H9 (cell line): ENCODE measurements around the gene BCAS3. TPM values are rescaled to one million over a fixed set of nuclear protein-coding genes. Genes with fewer than 3 reads are reported as not detected.

ENCODE experiments used
- DNase-seq: peaks from one replicate; pipeline ENCODE4 v3.0.0-alpha.2; 2017
- H2AFZ ChIP-seq: one replicate; pipeline ENCODE4 v1.6.1; 2013; ENCODE audit warnings: mild to moderate bottlenecking, low read length, control low read depth, moderate library complexity
- H2AK5ac ChIP-seq: 2 replicates; pipeline ENCODE4 v1.6.1; 2013; ENCODE audit warnings: low read length, control low read depth, mixed read lengths; ENCODE audit not compliant: insufficient read length
- H2BK120ac ChIP-seq: one replicate; pipeline ENCODE4 v1.6.1; 2013; ENCODE audit warnings: low read depth, mild to moderate bottlenecking, low read length, control low read depth, inconsistent platforms; ENCODE audit not compliant: poor library complexity, severe bottlenecking
- H2BK12ac ChIP-seq: 2 replicates; pipeline ENCODE4 v1.6.1; 2013; ENCODE audit warnings: low read length, control low read depth, mixed read lengths, low read depth; ENCODE audit not compliant: insufficient read length
- H2BK15ac ChIP-seq: 2 replicates; pipeline ENCODE4 v1.6.1; 2013; ENCODE audit warnings: low read depth, low read length, control low read depth
- H2BK20ac ChIP-seq: one replicate; pipeline ENCODE4 v1.6.1; 2013; ENCODE audit warnings: low read depth, mild to moderate bottlenecking, low read length, control low read depth, inconsistent platforms; ENCODE audit not compliant: poor library complexity, severe bottlenecking
- H2BK5ac ChIP-seq: 2 replicates; pipeline ENCODE4 v1.6.1; 2013; ENCODE audit warnings: low read length, control low read depth, mixed read lengths; ENCODE audit not compliant: insufficient read length
- H3K14ac ChIP-seq: 2 replicates; pipeline ENCODE4 v1.6.1; 2013; ENCODE audit warnings: low read length, control low read depth; ENCODE audit not compliant: insufficient read depth
- H3K18ac ChIP-seq: 2 replicates; pipeline ENCODE4 v1.6.1; 2013; ENCODE audit warnings: low read depth, mild to moderate bottlenecking, mixed read lengths, low read length, control low read depth; ENCODE audit not compliant: insufficient read length
- H3K23ac ChIP-seq: 2 replicates; pipeline ENCODE4 v1.6.1; 2013; ENCODE audit warnings: low read length, control low read depth, mixed read lengths, low read depth; ENCODE audit not compliant: insufficient read length
- H3K23me2 ChIP-seq: 2 replicates; pipeline ENCODE4 v1.6.1; 2013; ENCODE audit warnings: low read depth, mild to moderate bottlenecking, mixed read lengths, low read length, control low read depth; ENCODE audit not compliant: insufficient read length, poor library complexity, severe bottlenecking
- H3K27ac ChIP-seq: 2 replicates; pipeline ENCODE4 v1.5.1; 2013; ENCODE audit warnings: low read length, control low read depth, mixed read lengths, low read depth; ENCODE audit not compliant: insufficient read length
- H3K27me3 ChIP-seq: 2 replicates; pipeline ENCODE4 v1.6.1; 2013; ENCODE audit warnings: low read length, control low read depth, inconsistent platforms; ENCODE audit not compliant: insufficient read depth
- H3K4ac ChIP-seq: 2 replicates; pipeline ENCODE4 v1.6.1; 2013; ENCODE audit warnings: low read depth, mild to moderate bottlenecking, control low read depth, inconsistent platforms, low read length, moderate library complexity
- H3K4me1 ChIP-seq: 2 replicates; pipeline ENCODE4 v1.6.1; 2013; ENCODE audit warnings: low read length, control low read depth, inconsistent platforms; ENCODE audit not compliant: insufficient read depth
- H3K4me2 ChIP-seq: 2 replicates; pipeline ENCODE4 v1.6.1; 2013; ENCODE audit warnings: low read length, control low read depth, mixed read lengths; ENCODE audit not compliant: insufficient read length, insufficient read depth
- H3K56ac ChIP-seq: 2 replicates; pipeline ENCODE4 v1.6.1; 2013; ENCODE audit warnings: low read depth, mild to moderate bottlenecking, mixed read lengths, low read length, control low read depth; ENCODE audit not compliant: insufficient read length
- H3K79me1 ChIP-seq: 2 replicates; pipeline ENCODE4 v1.6.1; 2013; ENCODE audit warnings: low read depth, mild to moderate bottlenecking, moderate library complexity, low read length, control low read depth, inconsistent platforms; ENCODE audit not compliant: insufficient read depth, poor library complexity, severe bottlenecking
- H3K79me2 ChIP-seq: 2 replicates; pipeline ENCODE4 v1.6.1; 2013; ENCODE audit warnings: low read length, control low read depth, inconsistent platforms; ENCODE audit not compliant: insufficient read depth
- H3K9ac ChIP-seq: 2 replicates; pipeline ENCODE4 v1.6.1; 2013; ENCODE audit warnings: low read length, control low read depth, mixed read lengths; ENCODE audit not compliant: insufficient read length; ENCODE audit errors: extremely low read depth
- H3K9me3 ChIP-seq: one replicate; pipeline ENCODE4 v1.6.1; 2013; ENCODE audit warnings: low read depth, low read length, inconsistent platforms; ENCODE audit not compliant: control insufficient read depth
- H3T11ph ChIP-seq: one replicate; pipeline ENCODE4 v1.6.1; 2013; ENCODE audit warnings: mild to moderate bottlenecking, low read length, control low read depth, inconsistent platforms
- H4K20me1 ChIP-seq: one replicate; pipeline ENCODE4 v1.6.1; 2013; ENCODE audit not compliant: control insufficient read depth, insufficient read length, insufficient read depth
- H4K5ac ChIP-seq: 2 replicates; pipeline ENCODE4 v1.6.1; 2013; ENCODE audit warnings: low read depth, mild to moderate bottlenecking, mixed read lengths, low read length, control low read depth; ENCODE audit not compliant: insufficient read length
- H4K8ac ChIP-seq: replicated peaks from 2 replicates; pipeline ENCODE4 v1.6.1; 2013; ENCODE audit warnings: low read length, control low read depth, mixed read lengths, low read depth; ENCODE audit not compliant: insufficient read length
- H4K91ac ChIP-seq: 2 replicates; pipeline ENCODE4 v1.6.1; 2013; ENCODE audit warnings: low read depth, mild to moderate bottlenecking, moderate library complexity, mixed read lengths, low read length, control low read depth; ENCODE audit not compliant: insufficient read length
- H3K27ac Mint-ChIP-seq, 3 experiments: 2 replicates in 2 of 3; 3 replicates in 1 of 3; pipeline ENCODE4 v1.8.0; 2020 to 2021; ENCODE audit warnings: mixed read lengths in 3 of 3, mild to moderate bottlenecking in 1 of 3, moderate library complexity in 1 of 3
- H3K27me3 Mint-ChIP-seq: 2 replicates; pipeline ENCODE4 v1.8.0; 2021; ENCODE audit warnings: low read depth, mild to moderate bottlenecking, moderate library complexity, mixed read lengths
- H3K36me3 Mint-ChIP-seq, 3 experiments: 2 replicates in 2 of 3; 3 replicates in 1 of 3; pipeline ENCODE4 v1.8.0; 2020 to 2021; ENCODE audit warnings: low read depth in 3 of 3, mixed read lengths in 3 of 3; ENCODE audit not compliant: insufficient read depth in 1 of 3
- H3K4me1 Mint-ChIP-seq, 2 experiments: 2 replicates each; pipeline ENCODE4 v1.8.0; 2020; ENCODE audit warnings: mixed read lengths in 2 of 2
- H3K4me3 Mint-ChIP-seq, 2 experiments: 2 replicates in 1 of 2; 3 replicates in 1 of 2; pipeline ENCODE4 v1.8.0; 2020 to 2021; ENCODE audit warnings: mild to moderate bottlenecking in 2 of 2, mixed read lengths in 2 of 2, moderate library complexity in 1 of 2
- H3K9me3 Mint-ChIP-seq, 2 experiments: 2 replicates in 1 of 2; 3 replicates in 1 of 2; pipeline ENCODE4 v1.8.0; 2020; ENCODE audit warnings: mild to moderate bottlenecking in 2 of 2, mixed read lengths in 2 of 2, moderate library complexity in 1 of 2
- WGBS: extraction: QIAGEN DNeasy Blood & Tissue Kit; methylation state at CpG from one replicate; pipeline ENCODE4 v1.1.7; 2013; ENCODE audit warnings: missing lambda C conversion rate, low lambda C conversion rate, mixed read lengths; ENCODE audit not compliant: insufficient read length; ENCODE audit errors: extremely low coverage; 5-methylcytosine and 5-hydroxymethylcytosine counted together
- total RNA-seq: library from RNA; stranded (reverse); gene quantifications from 2 replicates; pipeline ENCODE4 v1.2.1, GENCODE V29; 2021
- TF ChIP-seq, protein P1 (sequence below): fragments of 200-600 bp; sonication (generic); conservative IDR thresholded peaks from 3 replicates; pipeline ENCODE4 v1.8.0; 2021; ENCODE audit warnings: antibody characterized with exemption, mild to moderate bottlenecking

The BCAS3 gene
- total RNA-seq, 1 experiment from 2014 or later, result 22.4 TPM

DNA sequence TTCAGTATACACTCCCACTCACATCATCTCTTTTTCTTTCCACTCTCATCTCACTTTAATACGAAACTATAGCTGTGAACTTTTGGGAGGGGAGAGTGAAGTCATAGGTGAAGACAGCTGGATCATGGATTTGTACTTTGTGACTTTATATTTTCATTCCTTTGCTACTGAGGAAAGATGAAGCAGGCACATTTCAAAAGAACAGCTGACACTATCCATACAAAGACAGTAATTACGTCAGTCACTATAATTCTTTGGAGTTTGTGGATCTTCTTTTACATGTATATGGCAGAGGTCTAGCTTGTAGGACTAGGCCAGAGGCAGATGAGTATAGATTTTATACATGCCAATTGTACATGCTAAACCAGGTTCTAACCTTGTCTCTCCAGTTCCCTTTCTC, 346.3 kb downstream of the BCAS3 start:
- Histone ChIP-seq H4K5ac (no peak overlapping the region), H4K20me1 (no peaks in the 10 kb centered on the region), H3K18ac (no peak overlapping the region), H3K4ac (no peak overlapping the region), H3K14ac (no peak overlapping the region), H2BK15ac (no peak overlapping the region), H3K79me1 (no peaks in the 10 kb centered on the region), H3K23ac (no peak overlapping the region), H4K8ac (no peak overlapping the region), H2AK5ac (no peak overlapping the region), H2BK12ac (no peak overlapping the region), H3K9ac (no peak overlapping the region), H2BK5ac (no peak overlapping the region), H3K4me2 (no peak overlapping the region), H2BK20ac (no peak overlapping the region), H3K27me3 (no peaks in the 10 kb centered on the region), H3K4me1 (no peaks in the 10 kb centered on the region), H3K56ac (no peak overlapping the region), H2BK120ac (no peak overlapping the region), H3K27ac (no peak overlapping the region), H3K79me2 (no peaks in the 10 kb centered on the region), H4K91ac (no peak overlapping the region), H3K23me2 (no peaks in the 10 kb centered on the region), H3T11ph (no peak overlapping the region), H2AFZ (no peak overlapping the region), H3K9me3 (no peaks in the 10 kb centered on the region)
- no peak overlapping the region for H3K27ac Mint-ChIP-seq
- no peaks in the 10 kb centered on the region for H3K36me3 Mint-ChIP-seq
- no peak for DNase-seq
- H3K4me1 Mint-ChIP-seq, result no peaks in the 10 kb centered on the region
- WGBS, result no CpG with 5 or more reads among the region's 2 CpGs
- TF ChIP-seq, protein P1, sequence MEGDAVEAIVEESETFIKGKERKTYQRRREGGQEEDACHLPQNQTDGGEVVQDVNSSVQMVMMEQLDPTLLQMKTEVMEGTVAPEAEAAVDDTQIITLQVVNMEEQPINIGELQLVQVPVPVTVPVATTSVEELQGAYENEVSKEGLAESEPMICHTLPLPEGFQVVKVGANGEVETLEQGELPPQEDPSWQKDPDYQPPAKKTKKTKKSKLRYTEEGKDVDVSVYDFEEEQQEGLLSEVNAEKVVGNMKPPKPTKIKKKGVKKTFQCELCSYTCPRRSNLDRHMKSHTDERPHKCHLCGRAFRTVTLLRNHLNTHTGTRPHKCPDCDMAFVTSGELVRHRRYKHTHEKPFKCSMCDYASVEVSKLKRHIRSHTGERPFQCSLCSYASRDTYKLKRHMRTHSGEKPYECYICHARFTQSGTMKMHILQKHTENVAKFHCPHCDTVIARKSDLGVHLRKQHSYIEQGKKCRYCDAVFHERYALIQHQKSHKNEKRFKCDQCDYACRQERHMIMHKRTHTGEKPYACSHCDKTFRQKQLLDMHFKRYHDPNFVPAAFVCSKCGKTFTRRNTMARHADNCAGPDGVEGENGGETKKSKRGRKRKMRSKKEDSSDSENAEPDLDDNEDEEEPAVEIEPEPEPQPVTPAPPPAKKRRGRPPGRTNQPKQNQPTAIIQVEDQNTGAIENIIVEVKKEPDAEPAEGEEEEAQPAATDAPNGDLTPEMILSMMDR, result no peak
- H3K9me3 Mint-ChIP-seq, result no peaks in the 10 kb centered on the region
- H3K27me3 Mint-ChIP-seq, result no peaks in the 10 kb centered on the region
- no peak overlapping the region for H3K4me3 Mint-ChIP-seq
